ENCODE data around the gene SYCE3.

DNA sequence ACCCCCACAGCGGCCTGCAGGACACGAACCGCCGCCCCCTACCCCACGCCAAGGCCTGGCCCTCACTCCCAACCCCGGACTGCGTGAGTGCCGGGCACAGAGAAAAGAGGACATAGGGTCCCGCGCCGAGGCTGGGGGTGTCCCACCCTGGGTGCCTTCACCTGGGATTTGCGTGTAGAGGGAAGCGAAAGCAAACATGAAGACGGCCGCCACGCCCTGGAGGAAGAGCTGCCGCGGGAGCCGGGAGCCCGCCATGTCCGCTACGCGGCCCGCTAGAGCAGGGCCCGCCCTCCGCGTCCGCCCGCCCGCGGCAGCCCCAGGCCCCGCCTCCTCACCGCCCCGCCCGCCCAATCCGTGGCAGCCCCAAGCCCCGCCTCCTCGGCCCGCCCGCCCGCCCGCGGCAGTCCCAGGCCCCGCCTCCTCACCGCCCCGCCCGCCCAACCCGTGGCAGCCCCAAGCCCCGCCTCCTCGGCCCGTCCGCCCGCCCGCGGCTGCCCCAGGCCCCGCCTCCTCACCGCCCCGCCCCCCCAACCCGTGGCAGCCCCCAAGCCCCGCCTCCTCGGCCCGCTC lies 55.2 kb downstream of the SYCE3 start, which contains the start of gene LMF2:
- TF ChIP-seq, protein P1, sequence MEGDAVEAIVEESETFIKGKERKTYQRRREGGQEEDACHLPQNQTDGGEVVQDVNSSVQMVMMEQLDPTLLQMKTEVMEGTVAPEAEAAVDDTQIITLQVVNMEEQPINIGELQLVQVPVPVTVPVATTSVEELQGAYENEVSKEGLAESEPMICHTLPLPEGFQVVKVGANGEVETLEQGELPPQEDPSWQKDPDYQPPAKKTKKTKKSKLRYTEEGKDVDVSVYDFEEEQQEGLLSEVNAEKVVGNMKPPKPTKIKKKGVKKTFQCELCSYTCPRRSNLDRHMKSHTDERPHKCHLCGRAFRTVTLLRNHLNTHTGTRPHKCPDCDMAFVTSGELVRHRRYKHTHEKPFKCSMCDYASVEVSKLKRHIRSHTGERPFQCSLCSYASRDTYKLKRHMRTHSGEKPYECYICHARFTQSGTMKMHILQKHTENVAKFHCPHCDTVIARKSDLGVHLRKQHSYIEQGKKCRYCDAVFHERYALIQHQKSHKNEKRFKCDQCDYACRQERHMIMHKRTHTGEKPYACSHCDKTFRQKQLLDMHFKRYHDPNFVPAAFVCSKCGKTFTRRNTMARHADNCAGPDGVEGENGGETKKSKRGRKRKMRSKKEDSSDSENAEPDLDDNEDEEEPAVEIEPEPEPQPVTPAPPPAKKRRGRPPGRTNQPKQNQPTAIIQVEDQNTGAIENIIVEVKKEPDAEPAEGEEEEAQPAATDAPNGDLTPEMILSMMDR (IDR thresholded peaks at IDR 0.05), result no peak
- TF ChIP-seq EP300 (IDR thresholded peaks at IDR 0.05), result no peak
